ENCODE measurements around the gene PKP1.

Gene PKP1

DNA sequence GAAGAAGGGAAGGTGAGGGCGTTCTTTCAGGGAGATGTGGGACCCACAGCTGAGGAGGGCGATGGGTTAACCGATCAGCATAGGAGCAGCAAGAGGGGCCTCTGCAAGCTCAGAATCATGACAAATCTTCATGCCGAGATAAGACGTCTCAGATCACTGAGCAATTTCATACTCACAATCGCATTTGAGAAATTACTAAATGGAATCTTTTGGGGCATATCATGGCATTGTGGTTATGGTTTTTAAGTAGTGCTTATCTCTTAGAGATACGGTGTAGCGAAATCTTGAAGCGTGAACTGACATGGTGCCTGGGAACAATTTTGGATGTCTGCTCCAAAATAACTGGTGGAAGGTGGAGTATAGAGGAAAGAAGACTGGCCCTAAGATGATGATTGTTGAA, 88.0 kb downstream of the PKP1 start:
- DNase-seq (ENCODE audit: low spot score) = no peak
- TF ChIP-seq CTCF (IDR thresholded peaks at IDR 0.05; ENCODE audit: borderline replicate concordance, control extremely low read depth, extremely low read depth, insufficient read depth, missing control alignments) = no peak
- in situ Hi-C loops (cut with MboI; ENCODE audit: low sequenced_read_pairs, unreplicated experiment) = no loop called here

DNA sequence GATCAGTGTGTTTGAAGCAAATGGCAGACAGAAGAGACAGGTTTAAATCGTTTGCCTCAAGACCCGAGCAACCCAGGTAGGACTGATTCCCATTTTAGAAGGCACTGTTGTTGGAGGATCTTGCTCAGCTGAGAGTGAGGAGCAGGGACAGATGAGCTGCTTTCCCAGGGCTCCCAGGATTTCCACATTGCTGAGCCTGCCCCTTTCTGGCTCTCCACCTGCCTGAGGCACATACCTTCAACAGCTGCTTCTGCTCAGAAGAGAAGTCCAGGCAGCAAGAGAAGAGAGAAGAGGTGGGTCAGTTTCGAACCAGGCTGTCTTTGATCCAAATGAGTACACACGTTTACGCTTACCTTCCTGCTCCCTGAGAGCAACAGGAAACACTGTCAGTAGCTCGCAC, 88.5 kb downstream of the PKP1 start:
- no peak for DNase-seq (ENCODE audit: low spot score)
- in situ Hi-C loops (cut with MboI; ENCODE audit: low sequenced_read_pairs, unreplicated experiment) = no loop called here
- TF ChIP-seq CTCF (IDR thresholded peaks at IDR 0.05; ENCODE audit: borderline replicate concordance, control extremely low read depth, extremely low read depth, insufficient read depth, missing control alignments) = no peak

DNA sequence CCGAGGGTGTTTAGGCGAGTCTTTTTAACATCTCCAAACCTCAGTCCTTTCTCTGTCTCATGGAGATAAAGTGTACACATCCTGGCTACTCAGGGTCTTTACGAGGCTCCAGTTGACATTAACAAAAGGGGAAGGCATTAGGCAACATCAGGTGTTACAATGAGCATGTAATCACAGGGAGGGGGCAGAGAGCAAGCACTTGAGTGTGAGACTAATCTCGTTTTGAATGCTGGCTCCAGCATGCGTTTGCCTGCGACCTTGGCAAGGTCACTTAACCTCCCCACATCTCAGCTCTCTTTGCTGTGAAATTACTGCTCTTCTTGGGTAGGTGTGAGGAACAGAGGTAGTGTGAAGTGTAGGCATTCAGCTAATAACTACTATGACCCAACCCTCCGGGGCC, 91.1 kb downstream of the PKP1 start:
- in situ Hi-C loops (cut with MboI; ENCODE audit: low sequenced_read_pairs, unreplicated experiment) = no loop called here
- DNase-seq (ENCODE audit: low spot score) = no peak

GRCh38 chr1:201375169-201375568, 91.9 kb downstream of the PKP1 start:
- DNase-seq (ENCODE audit: low spot score) = no peak
- TF ChIP-seq CTCF (IDR thresholded peaks at IDR 0.05; ENCODE audit: borderline replicate concordance, control extremely low read depth, extremely low read depth, insufficient read depth, missing control alignments) = no peak
- in situ Hi-C loops (cut with MboI; ENCODE audit: low sequenced_read_pairs, unreplicated experiment) = no loop called here

More for the DNA sequence above, 91.1 kb downstream of the PKP1 start:
- no peak for TF ChIP-seq CTCF (IDR thresholded peaks at IDR 0.05; ENCODE audit: borderline replicate concordance, control extremely low read depth, extremely low read depth, insufficient read depth, missing control alignments)

GRCh38 chr1:201376107-201376463, 92.8 kb downstream of the PKP1 start:
- TF ChIP-seq CTCF (IDR thresholded peaks at IDR 0.05; ENCODE audit: borderline replicate concordance, control extremely low read depth, extremely low read depth, insufficient read depth, missing control alignments) = no peak
- no peak for DNase-seq (ENCODE audit: low spot score)
- in situ Hi-C loops (cut with MboI; ENCODE audit: low sequenced_read_pairs, unreplicated experiment) = no loop called here

GRCh38 chr1:201376464-201377374, 93.4 kb downstream of the PKP1 start:
- peak; percentile 75 for DNase-seq (ENCODE audit: low spot score)
- in situ Hi-C loops (cut with MboI; ENCODE audit: low sequenced_read_pairs, unreplicated experiment) = no loop called here
- peak; percentile 9 for TF ChIP-seq CTCF (IDR thresholded peaks at IDR 0.05; ENCODE audit: borderline replicate concordance, control extremely low read depth, extremely low read depth, insufficient read depth, missing control alignments)

Data from GM13976 (cell line).